SK-N-SH (cell line): ENCODE data around the gene MBD3. TPM values are rescaled to one million over a fixed set of nuclear protein-coding genes. Genes with fewer than 3 reads are reported as not detected.
A peak's percentile ranks its signal among the peaks of the same experiment; 100 is the strongest.

Experiments
- CTCF ChIA-PET: fragments of 300-600, 350-600 bp; formaldehyde crosslinking; extraction: SDS; loops from one replicate; lab custom pipeline; 2021; lab: Yijun Ruan, JAX
- POLR2A ChIA-PET: fragments of 350-600 bp; sonication (Branson Sonifier 250); formaldehyde crosslinking; extraction: SDS; loops from one replicate; lab custom pipeline; 2020; ENCODE audit warnings: antibody characterized with exemption, inconsistent platforms; lab: Yijun Ruan, JAX
- DNase-seq: peaks from one replicate; pipeline ENCODE4 v3.0.0; 2012
- H2AFZ ChIP-seq: fragments of 200-600 bp; sonication (generic); 2 replicates; pipeline ENCODE4 v1.8.1; 2016; ENCODE audit warnings: antibody characterized with exemption, mild to moderate bottlenecking, low read depth
- H3F3A ChIP-seq: fragments of 200-600 bp; sonication (generic); replicated peaks from 2 replicates; pipeline ENCODE3; 2016; ENCODE audit warnings: antibody characterized with exemption, mild to moderate bottlenecking; ENCODE audit not compliant: insufficient read depth
- H3K27ac ChIP-seq, 2 experiments: fragments of 200-500 bp in 1 of 2; fragments of 200-600 bp in 1 of 2; sonication (Bioruptor generic) in 1 of 2; sonication (generic), shearing (Covaris generic) in 1 of 2; 2 replicates each; pipeline versions ENCODE4 v1.5.1 to v1.6.1; 2014 to 2016; ENCODE audit warnings: low read depth in 2 of 2, inconsistent platforms in 1 of 2, low read length in 1 of 2, mild to moderate bottlenecking in 1 of 2, mixed read lengths in 1 of 2
- H3K27me3 ChIP-seq: fragments of 200-600 bp; sonication (generic), shearing (Covaris generic); 2 replicates; pipeline ENCODE4 v1.6.1; 2016; ENCODE audit warnings: mixed run types; ENCODE audit not compliant: insufficient read depth
- H3K36me3 ChIP-seq, 2 experiments: fragments of 200-500 bp in 1 of 2; fragments of 200-600 bp in 1 of 2; sonication (Bioruptor generic) in 1 of 2; sonication (generic) in 1 of 2; replicated peaks in 1 of 2; 2 replicates each; pipeline versions ENCODE3 to v1.5.1; 2014 to 2016; ENCODE audit warnings: low read length in 1 of 2, mild to moderate bottlenecking in 1 of 2; ENCODE audit not compliant: insufficient read depth in 2 of 2, control insufficient read depth in 1 of 2
- H3K4me1 ChIP-seq, 2 experiments: fragments of 200-500 bp in 1 of 2; fragments of 200-600 bp in 1 of 2; sonication (Bioruptor generic) in 1 of 2; sonication (generic), shearing (Covaris generic) in 1 of 2; 2 replicates each; pipeline versions ENCODE4 v1.5.1 to v1.6.1; 2014 to 2016; ENCODE audit warnings: low read depth in 1 of 2, low read length in 1 of 2, mixed run types in 1 of 2; ENCODE audit not compliant: insufficient read depth in 2 of 2, control insufficient read depth in 1 of 2
- H3K4me2 ChIP-seq: fragments of 200-600 bp; sonication (generic), shearing (Covaris generic); 2 replicates; pipeline ENCODE4 v1.6.1; 2017; ENCODE audit warnings: mixed run types
- H3K4me3 ChIP-seq, 2 experiments: fragments of 200-500 bp in 1 of 2; fragments of 200-600 bp in 1 of 2; sonication (Bioruptor generic) in 1 of 2; sonication (generic), shearing (Covaris generic) in 1 of 2; 2 replicates each; pipeline versions ENCODE4 v1.5.1 to v1.8.1; 2014 to 2016; ENCODE audit warnings: low read depth in 2 of 2, inconsistent platforms in 1 of 2, low read length in 1 of 2, mild to moderate bottlenecking in 1 of 2, mixed read lengths in 1 of 2, moderate library complexity in 1 of 2
- H3K79me2 ChIP-seq: fragments of 200-600 bp; sonication (generic); 2 replicates; pipeline ENCODE4 v1.8.1; 2017; ENCODE audit warnings: mild to moderate bottlenecking; ENCODE audit not compliant: insufficient read depth
- H3K9ac ChIP-seq: fragments of 200-600 bp; sonication (generic); 2 replicates; pipeline ENCODE4 v1.6.1; 2017; ENCODE audit warnings: mixed run types
- H3K9me2 ChIP-seq: fragments of 200-600 bp; sonication (generic); 2 replicates; pipeline ENCODE4 v1.6.1; 2017; ENCODE audit warnings: mixed run types
- H3K9me3 ChIP-seq: fragments of 200-600 bp; sonication (generic); 2 replicates; pipeline ENCODE4 v1.6.1; 2017; ENCODE audit warnings: mixed run types, mild to moderate bottlenecking, moderate library complexity
- H4K20me1 ChIP-seq: fragments of 200-600 bp; sonication (generic); 2 replicates; pipeline ENCODE4 v1.6.1; 2017; ENCODE audit warnings: mild to moderate bottlenecking, mixed run types; ENCODE audit not compliant: insufficient read depth
- CHD2 ChIP-seq: fragments of 150-350 bp; IDR thresholded peaks from 2 replicates; pipeline ENCODE4 v1.6.1; 2018; ENCODE audit warnings: low read length; ENCODE audit not compliant: partially characterized antibody
- ELF1 ChIP-seq: IDR thresholded peaks from 2 replicates; pipeline ENCODE4 v1.4.0; 2012
- EZH2phosphoT487 ChIP-seq: fragments of 200-600 bp; sonication (generic); IDR thresholded peaks from 2 replicates; pipeline ENCODE4 v1.6.1; 2017; ENCODE audit warnings: low read depth, mixed run types, mild to moderate bottlenecking, antibody characterized with exemption, moderate library complexity, borderline replicate concordance
- FOXM1 ChIP-seq: IDR thresholded peaks from 2 replicates; pipeline ENCODE4 v1.4.0; 2012; ENCODE audit warnings: low read depth, mild to moderate bottlenecking
- JUND ChIP-seq: IDR thresholded peaks from 2 replicates; pipeline ENCODE4 v1.4.0; 2012
- MEF2A ChIP-seq: IDR thresholded peaks from 2 replicates; pipeline ENCODE4 v1.4.0; 2012; ENCODE audit warnings: low read depth, borderline replicate concordance
- POLR2AphosphoS5 ChIP-seq: IDR thresholded peaks from 2 replicates; pipeline ENCODE4 v1.6.1; 2012; ENCODE audit warnings: low read depth, low read length
- RAD21 ChIP-seq: IDR thresholded peaks from 2 replicates; pipeline ENCODE4 v1.6.1; 2012; ENCODE audit warnings: mild to moderate bottlenecking, low read length
- RCOR1 ChIP-seq: fragments of 150-350 bp; IDR thresholded peaks from 2 replicates; pipeline ENCODE4 v1.6.1; 2017; ENCODE audit warnings: antibody characterized with exemption, low read length
- SIN3A ChIP-seq: IDR thresholded peaks from 2 replicates; pipeline ENCODE4 v1.6.1; 2012; ENCODE audit warnings: low read depth, mild to moderate bottlenecking, low read length, moderate library complexity, borderline replicate concordance
- SMC3 ChIP-seq: IDR thresholded peaks from 2 replicates; pipeline ENCODE4 v1.6.1; 2012; ENCODE audit warnings: low read depth, low read length, improper control_type of control experiment
- TAF1 ChIP-seq: IDR thresholded peaks from 2 replicates; pipeline ENCODE4 v1.6.1; 2012; ENCODE audit warnings: low read depth, mild to moderate bottlenecking, low read length, moderate library complexity, borderline replicate concordance
- TCF12 ChIP-seq: IDR thresholded peaks from 2 replicates; pipeline ENCODE4 v1.4.0; 2012
- WGBS: methylation state at CpG from one replicate; pipeline ENCODE4 v1.1.6; 2017; ENCODE audit warnings: low lambda C conversion rate; 5-methylcytosine and 5-hydroxymethylcytosine counted together
- polyA plus RNA-seq, 3 experiments: library from polyadenylated mRNA; depleted of rRNA; stranded (reverse); fragments of >200 nt; gene quantifications; 2 replicates each; pipeline ENCODE4 v1.2.3, GENCODE V29; 2012
- TF ChIP-seq, protein P1 (sequence below): fragments of 200-600 bp; sonication (generic); IDR thresholded peaks from 2 replicates; pipeline ENCODE4 v1.6.1; 2017; ENCODE audit warnings: antibody characterized with exemption, mild to moderate bottlenecking, moderate library complexity
- TF ChIP-seq, protein P2 (sequence below): fragments of 150-350 bp; IDR thresholded peaks from 2 replicates; pipeline ENCODE4 v1.6.1; 2016; ENCODE audit warnings: mild to moderate bottlenecking, low read depth, low read length
- TF ChIP-seq, protein P3 (sequence below): IDR thresholded peaks from 2 replicates; pipeline ENCODE4 v1.4.0; 2012; ENCODE audit warnings: low read depth
- TF ChIP-seq, protein P4 (sequence below): IDR thresholded peaks from 2 replicates; pipeline ENCODE4 v1.4.0; 2012; ENCODE audit warnings: low read depth, borderline replicate concordance
- TF ChIP-seq, protein P5 (sequence below): IDR thresholded peaks from 2 replicates; pipeline ENCODE4 v1.4.0; 2012; ENCODE audit warnings: low read depth, borderline replicate concordance

Gene MBD3
- polyA plus RNA-seq, 1 of the 3 experiments (the other 2 are of a cell fraction), result 96.5 TPM

DNA sequence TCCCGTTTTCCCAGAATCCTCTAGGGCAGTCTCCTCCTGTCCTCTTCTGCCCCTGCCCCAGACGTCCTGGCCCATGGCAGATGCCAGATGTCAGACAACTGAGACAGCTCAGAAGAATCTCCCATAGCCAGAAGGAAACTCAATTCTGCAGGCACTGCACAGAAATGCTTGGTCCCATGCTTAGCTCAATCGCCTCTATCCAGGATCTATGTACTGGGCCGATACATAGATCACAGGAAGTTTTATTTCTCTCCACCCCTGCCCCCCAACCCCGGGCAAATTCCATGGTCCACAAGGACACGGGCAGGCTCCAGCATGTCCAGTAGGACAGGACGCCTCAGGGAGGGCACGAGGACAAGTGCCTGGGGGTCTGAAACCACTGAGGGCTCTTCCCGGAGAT is 4.8 kb downstream of the MBD3 start:
- no peak overlapping the region for H2AFZ ChIP-seq
- H3K9ac ChIP-seq, result no peak overlapping the region
- H3F3A ChIP-seq, result no peaks in the 10 kb centered on the region
- TF ChIP-seq CHD2 (no peak), POLR2AphosphoS5 (peak; percentile 47; the same call in 1 of the 2 replicates)
- TF ChIP-seq, protein P1, sequence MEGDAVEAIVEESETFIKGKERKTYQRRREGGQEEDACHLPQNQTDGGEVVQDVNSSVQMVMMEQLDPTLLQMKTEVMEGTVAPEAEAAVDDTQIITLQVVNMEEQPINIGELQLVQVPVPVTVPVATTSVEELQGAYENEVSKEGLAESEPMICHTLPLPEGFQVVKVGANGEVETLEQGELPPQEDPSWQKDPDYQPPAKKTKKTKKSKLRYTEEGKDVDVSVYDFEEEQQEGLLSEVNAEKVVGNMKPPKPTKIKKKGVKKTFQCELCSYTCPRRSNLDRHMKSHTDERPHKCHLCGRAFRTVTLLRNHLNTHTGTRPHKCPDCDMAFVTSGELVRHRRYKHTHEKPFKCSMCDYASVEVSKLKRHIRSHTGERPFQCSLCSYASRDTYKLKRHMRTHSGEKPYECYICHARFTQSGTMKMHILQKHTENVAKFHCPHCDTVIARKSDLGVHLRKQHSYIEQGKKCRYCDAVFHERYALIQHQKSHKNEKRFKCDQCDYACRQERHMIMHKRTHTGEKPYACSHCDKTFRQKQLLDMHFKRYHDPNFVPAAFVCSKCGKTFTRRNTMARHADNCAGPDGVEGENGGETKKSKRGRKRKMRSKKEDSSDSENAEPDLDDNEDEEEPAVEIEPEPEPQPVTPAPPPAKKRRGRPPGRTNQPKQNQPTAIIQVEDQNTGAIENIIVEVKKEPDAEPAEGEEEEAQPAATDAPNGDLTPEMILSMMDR, result no peak
- TF ChIP-seq, all 33 proteins: peak for 1
- no peak overlapping the region for H3K4me2 ChIP-seq
- H3K27me3 ChIP-seq, result no peaks in the 10 kb centered on the region
- no peak overlapping the region for H3K4me3 ChIP-seq
- H3K79me2 ChIP-seq, result peaks cover 83% of the 10 kb centered on the region
- WGBS, result 76% methylated on average over 6 of the region's 9 CpGs
- no peak overlapping the region; a peak in 1 of 4 replicates for H3K27ac ChIP-seq
- H3K36me3 ChIP-seq, result peaks cover 0 to 10% of the 10 kb centered on the region in 2 experiments
- ChIA-PET POLR2A (interaction anchor here (0.7 to 1.3 kb wide), 2 partner anchors 9 to 739 kb away, joined by 4 to 5 read pairs; no protein-coding TSS in a partner anchor), CTCF (interaction anchor here (1.2 to 2.3 kb wide), 3 partner anchors 13 to 84 kb away, joined by 3 to 8 read pairs (median 4); no protein-coding TSS in a partner anchor)
- no peak for DNase-seq
- peaks cover 43% of the 10 kb centered on the region; the same call in 1 of the 2 replicates for H4K20me1 ChIP-seq
- H3K4me1 ChIP-seq, result peaks cover 9 to 12% of the 10 kb centered on the region in 2 experiments; a peak in 1 of 4 replicates
- H3K9me2 ChIP-seq, result no peaks in the 10 kb centered on the region
- H3K9me3 ChIP-seq, result no peaks in the 10 kb centered on the region

DNA sequence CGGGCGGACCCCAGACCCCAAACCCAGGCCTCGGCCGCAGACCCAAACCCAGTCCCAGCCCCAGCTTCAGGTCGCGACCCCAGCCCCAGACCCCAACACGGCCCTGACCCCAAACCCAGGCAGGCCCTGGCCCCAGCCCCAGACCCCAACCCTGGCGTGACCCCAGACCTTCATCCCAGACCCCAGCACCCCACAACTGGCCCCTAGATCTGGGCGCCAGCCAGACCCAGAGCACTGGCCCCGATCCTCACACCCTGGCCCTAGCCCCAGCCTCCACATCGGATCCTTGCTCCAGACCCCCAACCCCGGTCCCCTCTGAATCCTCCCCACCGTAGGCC is 7.5 kb downstream of the MBD3 start:
- 96% methylated on average over 7 of the region's 13 CpGs for WGBS
- DNase-seq, result no peak
- Histone ChIP-seq H2AFZ (no peak overlapping the region), H3K4me1 (peaks cover 1 to 4% of the 10 kb centered on the region in 2 experiments; a peak in 1 of 4 replicates), H3K27ac (no peak overlapping the region), H3K9me2 (no peaks in the 10 kb centered on the region), H3K9me3 (no peaks in the 10 kb centered on the region), H3F3A (no peaks in the 10 kb centered on the region), H3K4me2 (no peak overlapping the region), H3K9ac (no peak overlapping the region), H3K27me3 (no peaks in the 10 kb centered on the region), H3K4me3 (no peak overlapping the region), H3K79me2 (peaks cover 68% of the 10 kb centered on the region), H4K20me1 (peaks cover 31% of the 10 kb centered on the region; the same call in 1 of the 2 replicates), H3K36me3 (peaks cover 10 to 20% of the 10 kb centered on the region in 2 experiments)
- ChIA-PET CTCF (no interaction called here), POLR2A (no interaction called here)
- TF ChIP-seq, protein P2, sequence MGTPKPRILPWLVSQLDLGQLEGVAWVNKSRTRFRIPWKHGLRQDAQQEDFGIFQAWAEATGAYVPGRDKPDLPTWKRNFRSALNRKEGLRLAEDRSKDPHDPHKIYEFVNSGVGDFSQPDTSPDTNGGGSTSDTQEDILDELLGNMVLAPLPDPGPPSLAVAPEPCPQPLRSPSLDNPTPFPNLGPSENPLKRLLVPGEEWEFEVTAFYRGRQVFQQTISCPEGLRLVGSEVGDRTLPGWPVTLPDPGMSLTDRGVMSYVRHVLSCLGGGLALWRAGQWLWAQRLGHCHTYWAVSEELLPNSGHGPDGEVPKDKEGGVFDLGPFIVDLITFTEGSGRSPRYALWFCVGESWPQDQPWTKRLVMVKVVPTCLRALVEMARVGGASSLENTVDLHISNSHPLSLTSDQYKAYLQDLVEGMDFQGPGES, result no peak
- TF ChIP-seq FOXM1 (no peak), JUND (no peak), ELF1 (no peak), TAF1 (no peak), POLR2AphosphoS5 (no peak), EZH2phosphoT487 (no peak), MEF2A (no peak), TCF12 (no peak), SMC3 (no peak), SIN3A (no peak), RCOR1 (no peak), RAD21 (no peak)
- TF ChIP-seq, protein P3, sequence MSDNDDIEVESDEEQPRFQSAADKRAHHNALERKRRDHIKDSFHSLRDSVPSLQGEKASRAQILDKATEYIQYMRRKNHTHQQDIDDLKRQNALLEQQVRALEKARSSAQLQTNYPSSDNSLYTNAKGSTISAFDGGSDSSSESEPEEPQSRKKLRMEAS, result no peak
- TF ChIP-seq, protein P4, sequence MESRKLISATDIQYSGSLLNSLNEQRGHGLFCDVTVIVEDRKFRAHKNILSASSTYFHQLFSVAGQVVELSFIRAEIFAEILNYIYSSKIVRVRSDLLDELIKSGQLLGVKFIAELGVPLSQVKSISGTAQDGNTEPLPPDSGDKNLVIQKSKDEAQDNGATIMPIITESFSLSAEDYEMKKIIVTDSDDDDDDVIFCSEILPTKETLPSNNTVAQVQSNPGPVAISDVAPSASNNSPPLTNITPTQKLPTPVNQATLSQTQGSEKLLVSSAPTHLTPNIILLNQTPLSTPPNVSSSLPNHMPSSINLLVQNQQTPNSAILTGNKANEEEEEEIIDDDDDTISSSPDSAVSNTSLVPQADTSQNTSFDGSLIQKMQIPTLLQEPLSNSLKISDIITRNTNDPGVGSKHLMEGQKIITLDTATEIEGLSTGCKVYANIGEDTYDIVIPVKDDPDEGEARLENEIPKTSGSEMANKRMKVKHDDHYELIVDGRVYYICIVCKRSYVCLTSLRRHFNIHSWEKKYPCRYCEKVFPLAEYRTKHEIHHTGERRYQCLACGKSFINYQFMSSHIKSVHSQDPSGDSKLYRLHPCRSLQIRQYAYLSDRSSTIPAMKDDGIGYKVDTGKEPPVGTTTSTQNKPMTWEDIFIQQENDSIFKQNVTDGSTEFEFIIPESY, result no peak
- TF ChIP-seq, protein P5, sequence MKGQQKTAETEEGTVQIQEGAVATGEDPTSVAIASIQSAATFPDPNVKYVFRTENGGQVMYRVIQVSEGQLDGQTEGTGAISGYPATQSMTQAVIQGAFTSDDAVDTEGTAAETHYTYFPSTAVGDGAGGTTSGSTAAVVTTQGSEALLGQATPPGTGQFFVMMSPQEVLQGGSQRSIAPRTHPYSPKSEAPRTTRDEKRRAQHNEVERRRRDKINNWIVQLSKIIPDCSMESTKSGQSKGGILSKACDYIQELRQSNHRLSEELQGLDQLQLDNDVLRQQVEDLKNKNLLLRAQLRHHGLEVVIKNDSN, result no peak
